Stimulated activated CD8-positive, alpha-beta memory T cell treated with anti-CD3 and anti-CD28 coated beads, Interleukin-15, amount 100 ng/mL, for 1 hour (primary cell): Measurements from ENCODE around the gene JARID2.

Source experiments
- DNase-seq: peaks from one replicate; pipeline ENCODE4 v3.0.0-alpha.2; 2020; ENCODE audit warnings: low read depth

The JARID2 gene

GRCh38 chr6:15547400-15547799, 301.5 kb downstream of the JARID2 start:
- DNase-seq: no peak

GRCh38 chr6:15549371-15549770, 303.5 kb downstream of the JARID2 start:
- DNase-seq: no peak

DNA sequence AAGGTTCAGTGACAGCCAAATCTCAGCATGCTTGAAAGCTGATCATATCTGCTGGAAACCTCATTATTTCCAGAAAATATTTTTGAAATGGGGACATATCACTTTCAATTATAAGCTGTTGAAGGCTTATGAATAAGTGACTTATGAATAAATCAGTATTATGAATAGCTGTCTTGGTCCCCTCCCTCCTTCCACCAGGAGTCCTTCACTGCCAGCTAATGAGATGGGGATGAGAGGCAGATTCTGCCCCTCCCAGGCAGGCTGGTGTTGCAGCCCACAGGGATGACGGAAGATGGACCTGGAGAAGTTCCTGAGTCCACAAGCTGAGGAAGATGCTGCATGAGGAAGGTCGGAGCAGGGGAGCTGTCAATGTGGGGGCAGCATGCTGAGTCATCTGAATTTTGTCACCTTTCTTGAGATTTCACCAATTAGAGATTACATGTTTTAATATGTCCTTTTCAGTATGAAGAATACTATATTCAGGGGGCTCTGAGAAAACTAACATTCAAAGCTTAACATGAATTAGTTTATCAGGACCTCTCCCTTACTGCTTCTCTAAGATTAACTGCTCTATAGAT, 304.8 kb downstream of the JARID2 start:
- no peak for DNase-seq

- no peak for DNase-seq
Observed at GRCh38 chr6:15551262-15551661, 305.4 kb downstream of the JARID2 start.

DNA sequence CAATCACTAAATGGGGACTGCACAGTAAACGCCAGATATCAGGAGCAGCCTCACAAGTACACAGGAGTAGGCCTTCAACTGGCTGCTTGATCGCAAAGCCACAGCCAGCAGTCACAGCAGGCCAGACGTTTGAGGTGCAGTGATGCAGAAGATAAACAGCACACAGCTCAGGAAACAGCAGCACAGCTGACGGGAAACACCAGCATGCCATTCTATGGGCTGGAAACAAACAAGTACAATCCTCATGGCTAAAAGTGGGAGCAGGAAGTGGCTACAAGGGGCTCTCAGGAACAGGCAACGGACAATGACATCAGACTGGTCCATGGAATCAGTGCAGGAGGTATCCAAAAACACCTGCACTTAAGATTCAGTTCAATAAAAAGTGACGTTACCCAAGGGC, 305.9 kb downstream of the JARID2 start:
- no peak for DNase-seq

GRCh38 chr6:15553031-15553430, 307.2 kb downstream of the JARID2 start:
- DNase-seq: no peak

GRCh38 chr6:15553736-15554294, 307.9 kb downstream of the JARID2 start:
- no peak for DNase-seq

DNA sequence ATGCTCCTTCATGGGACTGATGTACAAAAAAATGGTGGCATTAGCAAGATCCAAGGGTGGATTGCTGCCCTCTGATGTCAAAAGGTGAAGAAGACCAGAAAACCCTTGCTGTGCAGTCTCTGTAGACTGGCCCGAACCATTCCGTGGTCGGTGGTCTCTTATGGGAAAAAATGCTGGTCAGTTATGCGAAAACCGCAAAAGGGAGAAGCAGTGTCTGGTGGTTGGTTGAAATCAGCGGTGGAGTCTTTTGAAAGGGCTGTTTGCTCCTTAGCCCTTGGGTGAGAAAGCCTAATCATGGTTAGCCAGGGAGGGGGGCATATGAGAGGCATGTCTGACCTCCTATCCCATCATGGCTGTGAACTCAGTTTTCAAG, 308.8 kb downstream of the JARID2 start:
- DNase-seq: no peak

DNA sequence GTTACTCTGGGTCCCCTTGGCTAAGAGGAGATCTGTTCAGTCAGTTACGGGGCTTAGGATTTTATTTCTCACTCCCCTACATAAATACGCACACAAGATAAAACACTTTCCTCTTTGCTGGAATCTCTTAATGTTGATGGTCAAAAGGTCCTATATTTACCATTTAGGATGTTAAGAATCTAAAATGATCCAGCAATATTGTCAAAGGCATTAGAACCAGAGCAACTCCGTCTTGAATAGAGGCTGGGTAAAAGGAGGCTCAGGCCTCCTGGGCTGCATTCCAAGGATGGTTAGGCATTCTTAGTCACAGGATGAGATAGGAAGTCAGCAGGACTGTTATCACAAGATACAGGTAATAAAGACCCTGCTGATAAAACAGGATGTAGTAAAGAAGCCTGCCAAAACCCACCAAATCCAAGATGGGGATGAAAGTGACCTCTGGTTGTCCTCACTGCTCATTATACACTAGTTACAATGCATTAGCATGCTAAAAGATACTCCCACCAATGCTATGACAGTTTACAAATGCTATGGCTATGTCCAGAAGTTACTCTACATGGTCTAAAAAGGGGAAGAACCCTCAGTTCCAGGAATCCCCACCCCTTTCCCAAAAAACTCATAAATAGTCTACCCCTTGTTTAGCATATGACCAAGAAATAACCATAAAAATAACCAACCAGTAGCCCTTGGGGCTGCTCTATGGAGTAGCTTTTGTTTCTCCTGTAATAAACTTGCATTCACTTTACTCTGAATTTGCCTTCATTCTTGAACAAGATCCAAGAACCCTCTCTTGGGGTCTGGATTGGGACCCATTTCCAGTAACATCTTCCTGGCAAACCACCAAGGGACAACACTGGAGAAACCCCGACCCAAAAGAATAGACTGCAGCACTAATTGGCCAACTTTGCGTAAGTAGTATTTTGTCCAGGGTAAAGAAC, 309.5 kb downstream of the JARID2 start:
- no peak for DNase-seq

DNA sequence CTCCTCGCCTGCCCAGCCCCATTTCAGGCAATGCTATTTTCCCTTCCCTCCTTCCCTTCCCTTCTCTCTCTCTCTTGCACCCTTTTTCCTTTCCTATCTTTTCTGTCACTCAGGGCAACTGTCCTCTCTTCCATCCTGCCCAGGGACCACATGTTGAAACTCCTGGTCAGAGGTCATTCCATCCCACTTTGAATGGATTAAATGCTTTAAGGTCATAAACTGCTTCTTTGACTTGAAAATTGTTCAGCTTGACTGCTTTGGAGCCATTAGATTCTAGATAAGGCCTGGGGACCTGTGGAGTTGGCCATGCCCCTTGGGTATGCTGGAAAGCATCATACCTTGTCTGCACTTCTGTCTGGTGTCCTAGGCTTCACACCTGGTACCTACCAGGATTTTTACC, 310.8 kb downstream of the JARID2 start:
- DNase-seq: no peak

DNA sequence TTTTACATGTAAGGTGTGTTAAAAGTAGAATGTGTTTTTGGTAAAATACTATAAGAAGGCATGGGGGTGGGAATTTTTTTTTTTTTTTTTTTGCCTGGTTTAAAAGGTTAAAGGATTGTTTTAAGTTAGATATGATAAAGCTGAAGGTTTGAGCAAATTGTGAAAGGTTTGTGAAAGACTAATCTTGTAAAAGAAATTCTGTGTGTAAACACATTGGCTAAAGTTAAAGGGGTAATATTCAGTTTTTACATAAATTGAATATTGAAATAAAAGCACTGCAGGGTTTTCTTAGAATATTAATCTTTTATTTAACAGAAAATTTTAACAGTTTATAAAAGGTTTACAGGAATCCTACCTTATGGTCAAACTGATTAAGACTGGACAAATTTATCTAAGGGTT, 311.3 kb downstream of the JARID2 start:
- DNase-seq: no peak

DNA sequence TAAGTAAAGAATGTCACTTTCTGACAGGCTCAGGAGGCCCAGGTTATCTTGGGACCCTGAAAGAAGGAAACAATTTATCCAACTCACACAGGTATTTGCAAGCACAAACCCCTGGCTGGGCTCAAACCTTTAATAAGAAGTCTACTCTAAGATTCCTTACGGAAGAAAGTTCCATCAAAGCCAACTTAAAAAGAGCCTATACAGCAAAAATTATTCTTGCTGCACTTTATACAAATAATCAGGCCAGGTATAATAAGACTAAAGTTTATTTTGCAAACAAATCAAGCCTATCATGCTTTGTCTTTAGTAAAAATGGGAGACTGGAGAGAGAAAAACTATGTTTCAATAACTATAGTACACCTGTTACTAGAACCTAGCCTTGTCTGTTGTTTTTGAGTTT, 314.8 kb downstream of the JARID2 start:
- DNase-seq: no peak

GRCh38 chr6:15561447-15562199, 315.8 kb downstream of the JARID2 start:
- no peak for DNase-seq

DNA sequence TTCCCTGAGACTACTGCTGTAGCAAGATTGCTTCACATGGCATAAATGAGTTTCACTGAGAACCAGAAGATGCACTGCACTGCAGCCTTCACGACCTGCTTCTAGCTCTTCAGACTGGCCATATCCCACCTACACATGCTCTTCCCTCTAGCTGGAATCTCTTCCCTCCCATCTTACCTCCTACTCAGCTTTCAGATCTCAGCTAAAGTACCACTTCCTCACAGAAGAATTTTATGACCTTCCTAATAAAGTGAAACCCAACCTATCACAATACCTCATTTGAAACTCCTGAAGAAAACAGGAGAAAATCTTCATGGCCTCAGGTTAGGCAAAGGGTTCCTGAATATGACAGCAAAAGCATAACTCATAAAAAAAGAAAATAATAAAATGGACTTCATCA, 317.1 kb downstream of the JARID2 start:
- no peak for DNase-seq

DNA sequence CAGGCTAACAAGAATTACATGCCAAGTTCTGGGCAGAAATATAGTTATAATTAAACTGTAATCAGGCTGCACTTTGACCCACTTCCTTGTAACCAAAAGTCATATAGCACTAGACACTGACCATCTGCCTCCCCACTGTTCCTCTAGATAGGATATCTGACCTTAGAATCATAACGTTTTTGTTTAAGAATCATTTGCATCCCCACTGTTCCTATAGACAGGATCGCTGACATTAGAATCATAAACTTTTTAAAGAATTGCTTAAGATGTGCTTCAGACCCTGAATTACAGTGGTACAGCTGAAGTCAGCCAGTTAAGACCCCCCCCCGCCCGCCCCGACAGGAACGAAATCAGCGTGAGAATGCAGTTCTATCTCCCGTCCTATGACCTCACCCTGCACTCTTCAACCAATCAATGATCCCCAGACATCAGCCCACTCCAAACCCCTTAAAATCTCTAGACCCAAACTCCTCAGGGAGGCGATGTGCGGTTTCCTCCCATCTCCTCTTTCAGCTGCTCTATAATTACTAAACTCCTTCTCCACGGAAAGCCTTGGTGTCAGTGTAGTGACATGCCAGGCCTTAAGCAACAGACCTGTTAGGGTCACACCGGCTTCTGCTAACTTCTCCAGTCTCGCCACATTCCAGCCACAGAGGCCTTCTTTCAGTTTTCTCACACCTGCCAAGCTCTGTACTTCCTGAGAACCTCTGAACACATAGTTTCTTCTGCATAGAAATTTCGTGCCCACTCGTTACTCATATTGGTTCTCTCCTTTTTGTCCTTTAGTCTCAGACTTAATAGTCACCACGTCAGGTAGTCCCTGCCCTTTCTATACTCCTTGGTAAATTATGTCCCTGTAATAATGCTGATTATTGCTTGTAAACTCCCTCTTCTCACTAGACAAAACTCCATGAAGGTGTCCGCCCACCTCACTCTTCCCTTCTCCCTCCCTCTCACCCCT, 323.4 kb downstream of the JARID2 start:
- no peak for DNase-seq

DNA sequence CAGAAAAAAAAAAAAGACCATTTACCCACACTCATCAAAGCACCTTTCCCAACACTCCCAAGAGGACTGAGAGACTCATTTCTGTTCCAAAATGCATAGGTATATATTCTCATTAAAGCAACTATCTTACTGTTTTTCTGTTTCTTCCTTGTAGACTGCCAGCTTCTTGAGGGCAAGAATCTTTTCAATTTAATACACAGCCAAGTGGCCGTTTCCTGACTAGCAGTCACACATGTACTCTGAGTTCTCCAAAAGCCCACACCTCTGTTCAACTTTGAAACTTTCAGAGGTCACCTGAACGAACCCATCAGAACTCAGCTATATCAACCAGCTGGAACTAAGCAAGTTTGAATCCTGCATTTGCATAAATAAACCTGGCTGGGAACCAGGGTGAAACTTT, 324.3 kb downstream of the JARID2 start:
- no peak for DNase-seq
